Measurements from ENCODE around the gene TLCD4.

The TLCD4 gene

GRCh38 chr1:95094923-95095322 is 22.2 kb upstream of the TLCD4 start:
- no peak overlapping the region for H3K4me3 ChIP-seq (ENCODE audit: low read depth, low read length)

- H3K4me3 ChIP-seq (ENCODE audit: low read depth, low read length): no peak overlapping the region
Measured at GRCh38 chr1:95095833-95096217, 21.3 kb upstream of the TLCD4 start.

- no peak overlapping the region for H3K4me3 ChIP-seq (ENCODE audit: low read depth, low read length)
Measured at GRCh38 chr1:95096218-95096841, 20.8 kb upstream of the TLCD4 start.

- H3K4me3 ChIP-seq (ENCODE audit: low read depth, low read length): no peak overlapping the region
Measured at GRCh38 chr1:95097426-95097825, 19.7 kb upstream of the TLCD4 start.

- no peak overlapping the region for H3K4me3 ChIP-seq (ENCODE audit: low read depth, low read length)
Measured at GRCh38 chr1:95098196-95098595, 19.0 kb upstream of the TLCD4 start.

DNA sequence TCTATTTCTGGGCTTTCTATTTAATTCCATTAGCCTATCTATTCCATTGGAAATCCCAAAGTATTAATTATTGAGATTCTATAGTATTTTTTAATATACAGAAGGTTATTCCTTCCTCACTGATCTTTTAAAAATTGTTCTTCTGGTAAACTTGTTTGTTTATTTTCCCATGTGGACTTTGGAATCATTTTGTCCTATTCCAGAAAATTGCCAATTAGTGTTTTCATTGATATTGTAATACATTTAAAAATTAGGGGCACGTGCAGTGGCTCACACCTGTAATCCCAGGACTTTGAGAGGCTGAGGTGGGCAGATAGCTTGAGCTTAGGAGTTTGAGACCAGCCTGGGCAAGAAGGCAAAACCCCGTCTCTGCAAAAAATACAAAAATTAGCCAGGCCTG is 8.4 kb upstream of the TLCD4 start:
- no peak overlapping the region for H3K4me3 ChIP-seq (ENCODE audit: low read depth, low read length)

DNA sequence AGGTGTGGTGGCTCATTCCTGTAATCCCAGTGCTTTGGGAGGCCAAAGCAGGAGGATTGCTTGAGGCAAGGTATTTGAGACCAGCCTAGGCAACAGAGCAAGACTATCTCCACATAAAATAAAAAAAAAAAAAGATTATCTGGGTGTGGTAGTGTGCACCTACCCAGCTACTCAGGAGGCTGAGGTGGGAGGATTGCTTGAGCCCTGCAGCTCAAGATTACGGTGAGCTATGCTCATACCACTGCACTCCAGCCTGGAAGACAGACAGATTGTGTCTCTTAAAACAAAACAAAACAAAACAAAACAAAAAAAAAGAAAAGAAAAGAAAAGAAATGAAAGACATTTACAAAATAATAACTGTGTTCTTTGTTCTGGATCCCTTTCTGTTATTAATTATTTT is 6.1 kb upstream of the TLCD4 start:
- H3K4me3 ChIP-seq (ENCODE audit: low read depth, low read length): no peak overlapping the region

DNA sequence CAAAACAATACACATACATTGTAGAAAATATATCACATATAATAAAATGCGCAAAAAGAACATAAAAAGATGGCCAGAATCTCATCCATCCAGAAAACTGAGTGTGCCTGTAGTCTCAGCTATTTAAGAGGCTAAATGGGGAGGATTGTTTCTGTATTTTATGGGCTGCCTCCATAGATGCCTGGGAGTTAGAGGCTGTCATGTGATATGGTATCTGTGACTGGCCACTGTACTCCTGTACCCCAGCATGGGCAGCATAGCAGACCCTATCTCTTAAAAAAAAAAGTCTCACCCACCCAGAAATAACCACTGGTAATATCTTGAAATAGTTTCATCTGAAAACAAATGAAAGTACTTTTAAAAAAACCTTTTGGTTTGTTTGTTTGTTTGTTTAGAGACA is 3.5 kb upstream of the TLCD4 start:
- no peak overlapping the region for H3K4me3 ChIP-seq (ENCODE audit: low read depth, low read length)

GRCh38 chr1:95115708-95116137 is 1.4 kb upstream of the TLCD4 start:
- no peak overlapping the region for H3K4me3 ChIP-seq (ENCODE audit: low read depth, low read length)

- peak overlapping the region; percentile 65 for H3K4me3 ChIP-seq (ENCODE audit: low read depth, low read length)
Measured at GRCh38 chr1:95116580-95117206, 462 bp upstream of the TLCD4 start.

DNA sequence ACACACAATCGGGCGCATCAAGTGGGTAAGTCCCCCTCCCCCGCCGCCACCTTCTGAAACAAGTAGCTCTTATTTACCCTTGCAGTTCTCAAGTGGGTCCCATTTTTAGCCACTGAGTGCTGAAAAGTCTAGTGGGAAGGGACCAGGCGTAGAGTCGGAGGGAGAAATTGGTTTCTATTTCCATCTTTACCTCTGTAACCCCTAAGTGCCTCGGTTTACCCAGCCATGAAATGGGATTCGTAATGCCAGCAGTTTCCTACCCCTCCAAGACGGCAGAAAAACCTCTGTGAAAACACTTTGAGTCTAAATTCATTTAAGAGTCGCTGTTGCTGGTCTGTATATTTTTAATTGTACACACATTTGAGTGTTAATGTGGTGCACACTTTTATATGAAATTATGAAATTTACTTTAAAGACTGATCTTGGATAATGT is 928 bp downstream of the TLCD4 start:
- peak overlapping the region; percentile 65 for H3K4me3 ChIP-seq (ENCODE audit: low read depth, low read length)

- H3K4me3 ChIP-seq (ENCODE audit: low read depth, low read length): no peak overlapping the region
Measured at GRCh38 chr1:95118710-95119109, 1.6 kb downstream of the TLCD4 start.

DNA sequence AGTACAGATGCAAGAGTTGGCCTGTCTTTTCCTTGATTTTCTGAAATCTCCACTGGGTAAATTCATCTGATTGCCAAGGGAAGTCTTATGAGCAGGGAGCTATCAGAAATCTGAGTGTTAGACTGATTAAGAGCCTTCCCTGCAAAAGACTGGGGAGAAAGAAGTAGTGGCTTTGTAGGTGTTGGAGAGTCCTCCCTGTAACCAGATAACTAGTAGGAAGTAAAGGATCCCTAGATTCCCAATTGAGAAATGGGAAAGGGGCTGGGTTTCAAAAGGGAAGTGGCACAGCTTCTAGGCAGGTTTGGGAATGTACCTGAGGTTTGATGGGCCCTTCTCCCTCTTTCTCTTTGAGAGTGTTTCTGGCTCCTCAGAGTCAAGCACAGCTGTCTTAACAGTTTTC is 2.1 kb downstream of the TLCD4 start:
- no peak overlapping the region for H3K4me3 ChIP-seq (ENCODE audit: low read depth, low read length)

- H3K4me3 ChIP-seq (ENCODE audit: low read depth, low read length): no peak overlapping the region
Measured at GRCh38 chr1:95122151-95122697, 5.1 kb downstream of the TLCD4 start.

DNA sequence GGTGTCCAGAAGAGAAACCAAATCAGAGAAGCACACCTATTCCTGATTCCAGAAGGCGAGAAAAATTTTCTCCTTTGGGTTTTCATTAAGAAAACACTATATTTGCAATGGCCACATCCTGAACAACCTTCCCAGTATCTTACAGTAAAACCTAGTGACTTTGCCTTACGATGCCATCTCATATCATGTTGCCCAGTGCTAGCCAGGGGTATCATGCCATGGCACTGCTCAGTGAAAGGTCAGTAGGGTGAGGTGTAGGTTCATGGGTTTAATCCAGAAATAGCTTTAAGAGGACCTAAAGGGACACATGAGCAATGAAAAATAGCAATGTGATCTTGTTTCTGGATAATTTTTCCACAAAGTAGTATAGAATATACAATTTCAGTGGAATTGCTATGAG is 7.2 kb downstream of the TLCD4 start:
- H3K4me3 ChIP-seq (ENCODE audit: low read depth, low read length): no peak overlapping the region

GRCh38 chr1:95126366-95126765 is 9.2 kb downstream of the TLCD4 start:
- no peak overlapping the region for H3K4me3 ChIP-seq (ENCODE audit: low read depth, low read length)

GRCh38 chr1:95126846-95127245 is 9.7 kb downstream of the TLCD4 start:
- H3K4me3 ChIP-seq (ENCODE audit: low read depth, low read length): no peak overlapping the region

DNA sequence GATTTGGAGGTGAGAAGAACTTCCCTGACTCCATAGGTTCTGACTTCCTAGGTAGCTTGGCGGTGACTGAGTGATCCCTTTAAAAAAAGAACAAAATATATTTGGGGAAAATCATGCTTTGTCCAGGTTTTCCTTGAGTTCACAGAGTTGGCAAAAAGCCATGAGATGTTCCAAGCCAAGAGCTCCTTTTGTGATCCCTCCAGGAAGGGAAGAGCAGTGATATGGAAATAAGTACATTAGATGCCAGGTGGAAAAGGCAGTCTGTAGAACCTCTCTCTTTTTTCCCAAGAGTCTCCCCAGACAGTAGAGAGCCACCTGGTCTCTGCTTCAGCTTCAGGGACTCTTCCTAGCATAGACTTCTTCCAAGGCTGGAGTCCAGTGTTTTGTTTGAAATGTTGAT is 10.2 kb downstream of the TLCD4 start:
- no peak overlapping the region for H3K4me3 ChIP-seq (ENCODE audit: low read depth, low read length)

DNA sequence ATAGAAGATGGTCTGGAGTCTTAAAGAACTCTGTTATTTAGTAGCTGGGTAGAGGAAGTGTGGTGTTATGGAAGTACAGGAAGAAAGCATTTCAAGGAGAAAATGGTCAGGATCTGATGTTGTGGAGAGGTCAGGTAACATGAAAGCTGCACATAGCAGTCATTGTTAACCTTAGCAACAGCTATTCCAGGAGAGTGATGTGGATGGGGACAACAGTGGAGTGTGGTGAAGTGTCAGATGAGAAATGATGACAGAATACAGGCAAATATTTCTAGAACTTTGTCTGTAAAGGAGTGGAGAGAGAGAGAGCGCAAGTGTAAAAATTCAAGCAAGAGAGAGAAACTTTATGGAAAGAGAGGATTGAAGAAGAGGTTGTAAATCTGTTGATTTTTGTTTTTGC is 15.6 kb downstream of the TLCD4 start:
- H3K4me3 ChIP-seq (ENCODE audit: low read depth, low read length): no peak overlapping the region

GRCh38 chr1:95133687-95134086 is 16.5 kb downstream of the TLCD4 start:
- no peak overlapping the region for H3K4me3 ChIP-seq (ENCODE audit: low read depth, low read length)

DNA sequence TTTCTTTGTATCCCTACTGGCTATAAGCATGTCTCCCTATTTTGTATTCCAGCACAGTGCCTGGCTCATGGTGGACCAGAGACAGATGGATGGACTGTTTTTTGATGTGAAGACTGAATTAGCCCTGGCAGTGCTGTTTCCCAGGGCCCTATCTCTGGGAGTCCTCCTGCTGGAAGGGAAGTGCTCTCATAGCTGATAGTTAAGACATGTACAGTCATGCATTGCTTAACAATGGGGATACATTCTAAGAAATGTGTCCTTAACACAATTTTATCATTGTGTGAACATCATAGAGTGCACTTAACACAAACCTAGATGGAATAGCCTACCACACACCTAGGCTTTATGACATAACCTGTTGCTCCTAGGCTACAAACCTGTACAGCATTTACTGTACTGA is 21.1 kb downstream of the TLCD4 start:
- H3K4me3 ChIP-seq (ENCODE audit: low read depth, low read length): no peak overlapping the region

DNA sequence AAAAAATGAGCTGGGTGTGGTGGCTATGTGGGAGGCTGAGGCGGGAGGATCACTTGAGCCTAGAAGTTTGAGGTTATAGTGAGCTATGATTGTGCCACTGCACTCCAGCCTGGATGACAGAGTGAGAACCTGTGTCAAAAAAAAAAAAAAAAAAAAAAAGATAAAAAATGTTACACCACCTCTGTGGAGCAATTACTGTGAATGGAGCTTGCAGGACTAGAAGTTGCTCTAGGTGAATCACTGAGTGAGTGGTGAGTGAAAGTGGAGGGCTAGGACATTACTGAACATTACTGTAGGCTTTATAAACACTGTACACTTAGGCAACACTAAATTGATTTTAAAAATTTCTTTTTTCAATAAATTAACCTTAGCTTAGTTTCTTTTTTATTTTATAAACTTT is 21.9 kb downstream of the TLCD4 start:
- H3K4me3 ChIP-seq (ENCODE audit: low read depth, low read length): no peak overlapping the region

DNA sequence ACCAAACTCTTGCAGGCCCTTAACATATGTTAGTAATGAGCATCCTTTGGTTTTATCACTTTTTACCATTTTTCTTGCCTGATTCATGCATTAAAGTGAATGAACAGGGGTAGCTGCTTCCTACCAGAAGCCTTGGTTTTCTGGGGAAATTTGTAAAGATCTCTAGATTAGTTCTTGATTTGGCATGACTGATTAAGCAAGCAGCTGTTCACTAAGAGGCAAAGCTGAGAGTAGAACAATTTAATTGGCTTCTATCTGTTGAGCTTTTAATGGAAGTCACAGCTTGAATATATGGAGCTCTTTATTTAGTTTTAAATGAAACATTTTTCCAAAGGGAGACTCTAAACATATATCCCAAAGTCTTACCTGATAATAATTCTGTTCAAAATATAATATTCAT is 23.6 kb downstream of the TLCD4 start:
- no peak overlapping the region for H3K4me3 ChIP-seq (ENCODE audit: low read depth, low read length)
